ENCODE data around the gene RANBP1.

RANBP1 gene

GRCh38 chr22:20125201-20126174, 9.6 kb downstream of the RANBP1 start:
- no peak overlapping the region for H3K4me2 ChIP-seq (ENCODE audit: insufficient read depth, low read length)
- peaks cover 91% of the 10 kb centered on the region for H4K20me1 ChIP-seq (ENCODE audit: insufficient read depth, low read length)
- no peak overlapping the region for H3K9ac ChIP-seq (ENCODE audit: low read depth, low read length)
- H3K27me3 ChIP-seq (ENCODE audit: insufficient read depth, low read length, poor library complexity), result no peaks in the 10 kb centered on the region
- TF ChIP-seq EZH2 (IDR thresholded peaks at IDR 0.05; ENCODE audit: borderline replicate concordance, low read depth, low read length, severe bottlenecking) (no peak), CTCF (IDR thresholded peaks at IDR 0.05; ENCODE audit: borderline replicate concordance, extremely low read depth, low read length, poor library complexity, severe bottlenecking) (no peak)
- peaks cover 44% of the 10 kb centered on the region for H3K79me2 ChIP-seq (ENCODE audit: insufficient read depth, low read length)
- ATAC-seq (ENCODE audit: insufficient read depth, low read depth) (no peak), DNase-seq (no peak)
- H2AFZ ChIP-seq (ENCODE audit: low read depth, low read length), result no peak overlapping the region
- H3K36me3 ChIP-seq (ENCODE audit: insufficient read depth, low read length), result peaks cover 74% of the 10 kb centered on the region
- H3K9me3 ChIP-seq (ENCODE audit: insufficient read depth, low read length, severe bottlenecking), result no peaks in the 10 kb centered on the region
- peaks cover 17% of the 10 kb centered on the region for H3K4me1 ChIP-seq (ENCODE audit: insufficient read depth, low read length)
- no peak overlapping the region for H3K27ac ChIP-seq (ENCODE audit: low read length)
- no peak overlapping the region for H3K4me3 ChIP-seq (ENCODE audit: low read depth in 1 of 2, low read length in 2 of 2)

GRCh38 chr22:20126284-20127029, 10.6 kb downstream of the RANBP1 start:
- Histone ChIP-seq H3K36me3 (ENCODE audit: insufficient read depth, low read length) (peaks cover 64% of the 10 kb centered on the region), H4K20me1 (ENCODE audit: insufficient read depth, low read length) (peaks cover 84% of the 10 kb centered on the region)

GRCh38 chr22:20127318-20127868, 11.5 kb downstream of the RANBP1 start:
- peaks cover 78% of the 10 kb centered on the region for H4K20me1 ChIP-seq (ENCODE audit: insufficient read depth, low read length)
- H3K4me1 ChIP-seq (ENCODE audit: insufficient read depth, low read length), result peaks cover 10% of the 10 kb centered on the region
- DNase-seq, result no peak
- H3K27me3 ChIP-seq (ENCODE audit: insufficient read depth, low read length, poor library complexity), result no peaks in the 10 kb centered on the region
- H3K36me3 ChIP-seq (ENCODE audit: insufficient read depth, low read length), result peaks cover 55% of the 10 kb centered on the region
- H3K4me2 ChIP-seq (ENCODE audit: insufficient read depth, low read length), result no peak overlapping the region
- TF ChIP-seq EZH2 (IDR thresholded peaks at IDR 0.05; ENCODE audit: borderline replicate concordance, low read depth, low read length, severe bottlenecking) (no peak), CTCF (IDR thresholded peaks at IDR 0.05; ENCODE audit: borderline replicate concordance, extremely low read depth, low read length, poor library complexity, severe bottlenecking) (no peak)
- no peak overlapping the region for H3K9ac ChIP-seq (ENCODE audit: low read depth, low read length)
- no peak overlapping the region for H3K27ac ChIP-seq (ENCODE audit: low read length)
- no peak for ATAC-seq (ENCODE audit: insufficient read depth, low read depth)
- H3K4me3 ChIP-seq (ENCODE audit: low read depth in 1 of 2, low read length in 2 of 2), result no peak overlapping the region
- H2AFZ ChIP-seq (ENCODE audit: low read depth, low read length), result no peak overlapping the region
- peaks cover 32% of the 10 kb centered on the region for H3K79me2 ChIP-seq (ENCODE audit: insufficient read depth, low read length)
- H3K9me3 ChIP-seq (ENCODE audit: insufficient read depth, low read length, severe bottlenecking), result no peaks in the 10 kb centered on the region

More at GRCh38 chr22:20126284-20127029, 10.6 kb downstream of the RANBP1 start:
- Histone ChIP-seq H3K4me2 (ENCODE audit: insufficient read depth, low read length) (no peak overlapping the region), H3K27ac (ENCODE audit: low read length) (no peak overlapping the region), H3K9me3 (ENCODE audit: insufficient read depth, low read length, severe bottlenecking) (no peaks in the 10 kb centered on the region), H2AFZ (ENCODE audit: low read depth, low read length) (no peak overlapping the region), H3K4me1 (ENCODE audit: insufficient read depth, low read length) (peaks cover 16% of the 10 kb centered on the region), H3K27me3 (ENCODE audit: insufficient read depth, low read length, poor library complexity) (no peaks in the 10 kb centered on the region), H3K4me3 (ENCODE audit: low read depth in 1 of 2, low read length in 2 of 2) (no peak overlapping the region), H3K79me2 (ENCODE audit: insufficient read depth, low read length) (peaks cover 35% of the 10 kb centered on the region), H3K9ac (ENCODE audit: low read depth, low read length) (no peak overlapping the region)
- ATAC-seq (ENCODE audit: insufficient read depth, low read depth) (no peak), DNase-seq (no peak)
- TF ChIP-seq EZH2 (IDR thresholded peaks at IDR 0.05; ENCODE audit: borderline replicate concordance, low read depth, low read length, severe bottlenecking) (no peak), CTCF (IDR thresholded peaks at IDR 0.05; ENCODE audit: borderline replicate concordance, extremely low read depth, low read length, poor library complexity, severe bottlenecking) (no peak)
